Progenitor cell of endocrine pancreas (in vitro differentiated cells): ENCODE measurements around the gene LRMDA. TPM values are rescaled to one million over a fixed set of nuclear protein-coding genes. Genes with fewer than 3 reads are reported as not detected.

Experiments
- DNase-seq: peaks from one replicate; pipeline ENCODE4 v3.0.0; 2021; ENCODE audit warnings: low spot score; ENCODE audit not compliant: unreplicated experiment
- H3K27ac Mint-ChIP-seq: 2 replicates; pipeline ENCODE4 v1.8.0; 2021; ENCODE audit warnings: mild to moderate bottlenecking, moderate library complexity, mixed read lengths
- H3K27me3 Mint-ChIP-seq: 2 replicates; pipeline ENCODE4 v1.8.0; 2021; ENCODE audit warnings: mixed read lengths
- H3K36me3 Mint-ChIP-seq: 2 replicates; pipeline ENCODE4 v1.8.0; 2022; ENCODE audit warnings: mixed read lengths; ENCODE audit not compliant: insufficient read depth
- H3K4me1 Mint-ChIP-seq: 2 replicates; pipeline ENCODE4 v1.8.0; 2021; ENCODE audit warnings: low read depth, mixed read lengths
- H3K4me3 Mint-ChIP-seq: 2 replicates; pipeline ENCODE4 v1.8.0; 2021; ENCODE audit warnings: low read depth, mild to moderate bottlenecking, moderate library complexity, mixed read lengths
- H3K9me3 Mint-ChIP-seq: 2 replicates; pipeline ENCODE4 v1.8.0; 2021; ENCODE audit warnings: low read depth, mixed read lengths
- total RNA-seq: library from RNA; stranded (reverse); gene quantifications from 2 replicates; pipeline ENCODE4 v1.2.1, GENCODE V29; 2021
- TF ChIP-seq, protein P1 (sequence below): fragments of 200-600 bp; sonication (generic); IDR thresholded peaks from one replicate; pipeline ENCODE4 v1.5.0; 2021; ENCODE audit warnings: antibody characterized with exemption, mild to moderate bottlenecking; ENCODE audit not compliant: unreplicated experiment

LRMDA gene
- total RNA-seq, 1 donor from 2014 or later: 6.5 TPM

DNA sequence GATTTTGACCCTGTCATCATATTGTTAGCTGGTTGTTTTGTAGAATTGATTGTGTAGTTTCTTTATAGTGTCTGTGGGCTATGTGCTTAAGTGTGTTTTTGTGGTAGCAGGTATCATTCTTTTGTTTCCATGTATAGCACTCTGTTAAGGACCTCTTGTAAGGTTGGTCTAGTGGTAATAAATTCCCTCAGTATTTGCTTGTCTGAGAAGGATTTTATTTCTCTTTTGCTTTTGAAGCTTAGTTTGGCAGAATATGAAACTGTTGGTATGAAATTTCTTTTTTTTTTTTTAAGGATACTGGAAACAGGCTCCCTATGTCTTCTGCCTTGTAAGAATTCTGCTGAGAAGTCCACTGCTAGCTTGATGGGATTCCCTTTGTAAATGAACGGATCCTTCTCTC is 1073.4 kb downstream of the LRMDA start:
- Mint-ChIP-seq H3K36me3 (no peaks in the 10 kb centered on the region), H3K4me1 (no peaks in the 10 kb centered on the region), H3K27ac (no peak overlapping the region), H3K4me3 (no peak overlapping the region), H3K27me3 (no peaks in the 10 kb centered on the region), H3K9me3 (peaks cover 39% of the 10 kb centered on the region)
- DNase-seq: no peak
- TF ChIP-seq, protein P1, sequence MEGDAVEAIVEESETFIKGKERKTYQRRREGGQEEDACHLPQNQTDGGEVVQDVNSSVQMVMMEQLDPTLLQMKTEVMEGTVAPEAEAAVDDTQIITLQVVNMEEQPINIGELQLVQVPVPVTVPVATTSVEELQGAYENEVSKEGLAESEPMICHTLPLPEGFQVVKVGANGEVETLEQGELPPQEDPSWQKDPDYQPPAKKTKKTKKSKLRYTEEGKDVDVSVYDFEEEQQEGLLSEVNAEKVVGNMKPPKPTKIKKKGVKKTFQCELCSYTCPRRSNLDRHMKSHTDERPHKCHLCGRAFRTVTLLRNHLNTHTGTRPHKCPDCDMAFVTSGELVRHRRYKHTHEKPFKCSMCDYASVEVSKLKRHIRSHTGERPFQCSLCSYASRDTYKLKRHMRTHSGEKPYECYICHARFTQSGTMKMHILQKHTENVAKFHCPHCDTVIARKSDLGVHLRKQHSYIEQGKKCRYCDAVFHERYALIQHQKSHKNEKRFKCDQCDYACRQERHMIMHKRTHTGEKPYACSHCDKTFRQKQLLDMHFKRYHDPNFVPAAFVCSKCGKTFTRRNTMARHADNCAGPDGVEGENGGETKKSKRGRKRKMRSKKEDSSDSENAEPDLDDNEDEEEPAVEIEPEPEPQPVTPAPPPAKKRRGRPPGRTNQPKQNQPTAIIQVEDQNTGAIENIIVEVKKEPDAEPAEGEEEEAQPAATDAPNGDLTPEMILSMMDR: no peak

DNA sequence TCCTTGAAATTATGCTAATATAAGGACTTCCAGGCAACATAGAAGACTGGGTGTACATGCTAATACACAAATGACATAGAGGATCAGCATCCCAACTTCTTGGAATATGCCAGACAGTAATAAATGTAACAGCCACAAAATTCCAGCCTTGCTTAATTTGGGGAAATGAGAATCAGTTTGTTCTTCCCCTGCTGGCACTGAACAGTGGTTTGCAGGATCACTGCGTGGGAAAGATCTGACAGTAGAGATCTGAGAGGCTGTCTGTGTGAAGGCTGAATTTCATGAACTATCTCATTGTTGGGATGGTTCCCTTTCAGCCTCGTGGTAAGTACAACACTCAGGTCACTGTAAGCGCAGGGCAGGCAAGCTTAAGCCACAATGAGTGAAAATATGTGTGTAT is 1078.0 kb downstream of the LRMDA start:
- no peak for DNase-seq
- Mint-ChIP-seq H3K4me3 (no peak overlapping the region), H3K9me3 (peaks cover 16% of the 10 kb centered on the region), H3K4me1 (no peaks in the 10 kb centered on the region), H3K27ac (no peak overlapping the region), H3K36me3 (no peaks in the 10 kb centered on the region), H3K27me3 (peaks cover 2% of the 10 kb centered on the region)
- TF ChIP-seq, protein P1: no peak

DNA sequence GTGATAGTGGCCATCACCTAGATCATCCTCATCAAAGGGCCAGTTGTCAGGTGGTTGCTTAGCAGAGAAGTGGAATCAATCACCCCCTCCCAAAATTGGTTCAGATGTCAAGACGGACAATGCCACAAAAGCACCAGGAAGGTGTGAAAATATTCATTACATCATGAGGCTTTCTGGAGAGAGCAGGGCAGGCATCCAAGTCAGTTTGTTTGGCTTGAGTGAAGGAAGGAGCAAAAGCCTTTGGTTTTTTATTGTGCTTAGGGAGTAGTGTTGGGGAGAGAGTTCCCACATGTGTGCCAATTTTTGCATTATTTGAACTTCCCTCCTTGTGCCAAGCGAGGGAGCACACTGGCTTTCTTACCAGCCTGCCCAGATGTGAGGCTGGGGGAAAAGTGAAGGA is 1082.9 kb downstream of the LRMDA start:
- no peak overlapping the region for H3K27ac Mint-ChIP-seq
- H3K27me3 Mint-ChIP-seq: peaks cover 2% of the 10 kb centered on the region
- TF ChIP-seq, protein P1: no peak
- H3K9me3 Mint-ChIP-seq: no peaks in the 10 kb centered on the region
- no peaks in the 10 kb centered on the region for H3K4me1 Mint-ChIP-seq
- no peak overlapping the region for H3K4me3 Mint-ChIP-seq
- no peak for DNase-seq
- no peaks in the 10 kb centered on the region for H3K36me3 Mint-ChIP-seq

DNA sequence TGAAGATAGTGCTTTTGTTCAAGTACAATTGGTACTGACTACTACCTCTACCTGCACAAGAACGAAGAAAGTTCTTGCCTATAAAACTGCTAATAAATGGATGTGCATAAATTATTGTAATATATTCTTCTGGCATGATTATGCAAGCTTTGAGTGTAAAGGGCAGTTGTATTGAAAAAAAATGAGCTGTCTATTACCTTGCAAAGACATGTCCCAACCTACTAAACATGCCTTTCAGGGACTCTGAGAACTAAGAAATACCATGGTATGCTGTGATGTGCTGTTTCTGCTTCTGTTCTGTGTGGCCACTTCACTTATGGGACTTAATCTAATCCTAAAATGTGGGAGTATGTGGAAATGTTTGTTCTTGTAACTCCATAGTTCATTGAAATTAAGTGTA is 1083.4 kb downstream of the LRMDA start:
- no peak for DNase-seq
- Mint-ChIP-seq H3K4me3 (no peak overlapping the region), H3K36me3 (no peaks in the 10 kb centered on the region), H3K27ac (no peak overlapping the region), H3K27me3 (peaks cover 2% of the 10 kb centered on the region), H3K9me3 (no peaks in the 10 kb centered on the region), H3K4me1 (no peaks in the 10 kb centered on the region)
- TF ChIP-seq, protein P1: no peak

DNA sequence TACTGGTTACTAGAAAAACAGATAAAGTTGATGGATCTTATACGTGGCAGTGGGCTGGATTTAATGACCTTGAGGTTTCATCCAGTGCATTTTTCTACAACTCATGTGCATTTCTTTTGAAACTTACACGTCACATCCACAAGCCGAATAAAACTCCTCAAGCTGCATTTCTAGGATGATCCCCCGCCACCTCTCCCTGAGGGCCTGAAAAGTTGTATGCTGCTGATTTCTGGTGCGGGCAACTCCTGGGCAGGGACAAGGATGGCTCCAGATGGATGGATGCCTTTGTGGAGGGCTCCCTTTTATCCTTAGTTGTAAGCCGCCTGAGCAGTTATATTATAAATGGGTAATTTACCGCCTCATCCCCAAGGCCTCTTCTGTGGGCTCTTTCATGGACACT is 1091.1 kb downstream of the LRMDA start:
- peaks cover 5% of the 10 kb centered on the region for H3K9me3 Mint-ChIP-seq
- H3K4me1 Mint-ChIP-seq: peaks cover 24% of the 10 kb centered on the region
- TF ChIP-seq, protein P1: no peak
- no peaks in the 10 kb centered on the region for H3K27me3 Mint-ChIP-seq
- no peaks in the 10 kb centered on the region for H3K36me3 Mint-ChIP-seq
- no peak for DNase-seq
- no peak overlapping the region for H3K4me3 Mint-ChIP-seq
- H3K27ac Mint-ChIP-seq: no peak overlapping the region
